Thoracic aorta (tissue), 2 donors: ENCODE data around the gene ASAH2. TPM values are rescaled to one million over a fixed set of nuclear protein-coding genes. Genes with fewer than 3 reads are reported as not detected.
"Not testable (repeated sequence)": the region's sequence is repeated elsewhere in the genome, so short reads cannot be mapped to it uniquely, and the experiment has no call there.

Experiments
- ATAC-seq: fragments of 150-250 bp; one replicate; pipeline ENCODE4 v1.8.0; 2017; ENCODE audit warnings: low read depth; ENCODE audit not compliant: insufficient number of reproducible peaks, low FRiP score
- DNase-seq: peaks from one replicate; pipeline ENCODE4 v3.0.0-alpha.2; 2020; ENCODE audit warnings: low spot score
- H3K27ac ChIP-seq, 2 donors: fragments of 200-600 bp; sonication (generic); 1 replicate in 1 of 2; 2 replicates in 1 of 2; pipeline ENCODE4 v1.5.1; 2016; ENCODE audit warnings: mild to moderate bottlenecking in 2 of 2, moderate library complexity in 2 of 2
- H3K27me3 ChIP-seq: fragments of 200-600 bp; sonication (generic); replicated peaks from 2 replicates; pipeline ENCODE4 v1.6.0; 2016; ENCODE audit warnings: mild to moderate bottlenecking; ENCODE audit not compliant: insufficient read depth
- H3K36me3 ChIP-seq: fragments of 200-600 bp; sonication (generic); one replicate; pipeline ENCODE4 v1.5.1; 2016
- H3K4me1 ChIP-seq, 2 donors: fragments of 200-600 bp; sonication (generic); 1 replicate in 1 of 2; 2 replicates in 1 of 2; pipeline versions ENCODE4 v1.5.1 to v1.6.0; 2016; ENCODE audit warnings: low read depth in 2 of 2, mild to moderate bottlenecking in 1 of 2; ENCODE audit not compliant: control insufficient read depth in 1 of 2
- H3K4me3 ChIP-seq: fragments of 200-600 bp; sonication (generic); 2 replicates; pipeline ENCODE4 v1.5.1; 2016; ENCODE audit warnings: mild to moderate bottlenecking
- H3K9me3 ChIP-seq: fragments of 200-600 bp; sonication (generic); 2 replicates; pipeline ENCODE4 v1.5.1; 2016
- total RNA-seq, 2 donors: library from RNA; depleted of rRNA; stranded (reverse); fragments of >200 nt; gene quantifications; one replicate each; pipeline versions ENCODE4 v1.1.0 to v1.2.3, GENCODE V29; 2016
- TF ChIP-seq, protein P1 (sequence below): fragments of 200-600 bp; sonication (generic); IDR thresholded peaks from one replicate; pipeline ENCODE4 v1.5.1; 2019; ENCODE audit warnings: antibody characterized with exemption

ASAH2 gene
- total RNA-seq, 2 donors from 2014 or later = 0.41 to 14.0 TPM

DNA sequence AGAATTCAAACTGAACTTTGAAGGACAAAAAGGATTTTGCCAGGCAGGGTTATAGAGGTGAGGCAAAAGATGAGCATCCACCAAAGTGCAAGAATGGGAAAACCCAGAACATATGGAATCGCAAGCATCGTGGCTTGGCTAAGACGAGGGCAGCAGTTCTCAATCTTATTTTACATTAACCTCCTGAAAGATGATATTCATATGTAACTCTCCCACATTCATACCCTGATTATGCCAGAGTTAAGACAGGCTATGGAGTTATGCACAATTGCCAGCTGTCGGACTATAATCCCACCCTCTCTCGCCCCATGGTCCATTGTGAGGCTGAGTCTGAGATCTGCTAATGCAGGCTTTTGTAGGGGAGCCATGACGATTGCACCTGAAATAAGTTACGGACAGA, 21.2 kb upstream of the ASAH2 start:
- Histone ChIP-seq H3K27ac (no peak overlapping the region), H3K9me3 (no peaks in the 10 kb centered on the region), H3K4me1 (no peaks in the 10 kb centered on the region), H3K27me3 (no peaks in the 10 kb centered on the region), H3K36me3 (no peaks in the 10 kb centered on the region), H3K4me3 (no peak overlapping the region)
- DNase-seq (no peak), ATAC-seq (no peak)
- TF ChIP-seq, protein P1, sequence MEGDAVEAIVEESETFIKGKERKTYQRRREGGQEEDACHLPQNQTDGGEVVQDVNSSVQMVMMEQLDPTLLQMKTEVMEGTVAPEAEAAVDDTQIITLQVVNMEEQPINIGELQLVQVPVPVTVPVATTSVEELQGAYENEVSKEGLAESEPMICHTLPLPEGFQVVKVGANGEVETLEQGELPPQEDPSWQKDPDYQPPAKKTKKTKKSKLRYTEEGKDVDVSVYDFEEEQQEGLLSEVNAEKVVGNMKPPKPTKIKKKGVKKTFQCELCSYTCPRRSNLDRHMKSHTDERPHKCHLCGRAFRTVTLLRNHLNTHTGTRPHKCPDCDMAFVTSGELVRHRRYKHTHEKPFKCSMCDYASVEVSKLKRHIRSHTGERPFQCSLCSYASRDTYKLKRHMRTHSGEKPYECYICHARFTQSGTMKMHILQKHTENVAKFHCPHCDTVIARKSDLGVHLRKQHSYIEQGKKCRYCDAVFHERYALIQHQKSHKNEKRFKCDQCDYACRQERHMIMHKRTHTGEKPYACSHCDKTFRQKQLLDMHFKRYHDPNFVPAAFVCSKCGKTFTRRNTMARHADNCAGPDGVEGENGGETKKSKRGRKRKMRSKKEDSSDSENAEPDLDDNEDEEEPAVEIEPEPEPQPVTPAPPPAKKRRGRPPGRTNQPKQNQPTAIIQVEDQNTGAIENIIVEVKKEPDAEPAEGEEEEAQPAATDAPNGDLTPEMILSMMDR = no peak

DNA sequence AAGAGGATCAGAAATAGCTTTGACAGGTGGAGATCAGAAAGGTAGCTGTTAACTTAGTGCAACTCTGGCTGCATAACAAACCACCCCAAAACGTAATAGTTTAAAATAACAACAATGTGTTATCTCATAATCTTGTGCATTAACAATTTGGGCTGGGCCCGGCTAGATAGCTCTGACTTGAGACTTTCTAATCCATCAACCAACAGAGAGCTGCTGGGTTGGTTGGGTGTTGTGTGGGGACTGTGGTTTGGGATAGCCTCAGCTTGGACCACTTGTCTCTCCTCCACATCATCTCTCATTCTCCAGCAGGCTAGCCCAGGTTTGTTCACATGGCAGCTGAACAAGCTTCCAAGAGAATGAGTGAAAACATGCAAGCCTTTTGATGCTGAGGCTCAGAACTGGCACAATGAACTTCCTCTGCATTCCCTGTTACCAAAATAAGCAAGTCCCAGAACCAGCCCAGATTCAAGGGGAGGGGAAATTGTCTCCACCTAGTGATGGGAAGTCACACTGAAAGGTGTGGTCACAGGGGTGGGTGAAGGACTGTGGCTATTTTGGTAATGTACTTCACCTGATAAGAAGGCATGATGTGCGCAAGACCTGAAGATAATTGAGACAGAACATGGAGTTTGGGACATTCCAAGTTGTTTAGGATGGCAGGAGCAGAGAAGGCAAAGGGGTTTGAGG, 20.4 kb upstream of the ASAH2 start:
- Histone ChIP-seq H3K4me1 (no peaks in the 10 kb centered on the region), H3K27me3 (no peaks in the 10 kb centered on the region), H3K36me3 (no peaks in the 10 kb centered on the region), H3K4me3 (no peak overlapping the region), H3K9me3 (no peaks in the 10 kb centered on the region), H3K27ac (no peak overlapping the region)
- DNase-seq = no peak
- TF ChIP-seq, protein P1 = no peak
- no peak for ATAC-seq

DNA sequence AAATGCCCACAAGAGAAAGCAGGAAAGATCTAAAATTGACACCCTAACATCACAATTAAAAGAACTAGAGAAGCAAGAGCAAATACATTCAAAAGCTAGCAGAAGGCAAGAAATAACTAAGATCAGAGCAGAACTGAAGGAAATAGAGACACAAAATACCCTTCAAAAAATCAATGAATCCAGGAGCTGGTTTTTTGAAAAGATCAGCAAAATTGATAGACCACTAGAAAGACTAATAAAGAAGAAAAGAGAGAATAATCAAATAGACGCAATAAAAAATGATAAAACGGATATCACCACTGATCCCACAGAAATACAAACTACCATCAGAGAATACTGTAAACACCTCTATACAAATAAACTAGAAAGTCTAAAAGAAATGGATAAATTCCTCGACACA, 16.6 kb upstream of the ASAH2 start:
- not testable (repeated sequence) for H3K4me1 ChIP-seq, H3K9me3 ChIP-seq, H3K36me3 ChIP-seq, H3K27ac ChIP-seq, DNase-seq, H3K27me3 ChIP-seq, H3K4me3 ChIP-seq, ATAC-seq

DNA sequence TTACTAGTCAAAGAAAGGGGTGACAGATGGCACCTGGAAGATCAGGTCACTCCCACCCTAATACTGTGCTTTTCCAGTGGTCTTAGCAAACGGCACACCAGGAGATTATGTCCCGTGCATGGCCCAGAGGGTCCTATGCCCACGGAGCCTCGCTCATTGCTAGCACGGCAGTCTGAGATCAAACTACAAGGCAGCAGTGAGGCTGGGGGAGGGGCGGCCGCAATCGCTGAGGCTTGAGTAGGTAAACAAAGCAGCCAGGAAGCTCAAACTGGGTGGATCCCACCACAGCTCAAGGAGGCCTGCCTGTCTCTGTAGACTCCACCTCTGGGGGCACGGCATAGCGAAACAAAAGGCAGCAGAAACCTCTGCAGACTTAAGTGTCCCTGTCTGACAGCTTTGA, 11.3 kb upstream of the ASAH2 start:
- not testable (repeated sequence) for H3K9me3 ChIP-seq, H3K36me3 ChIP-seq, H3K27ac ChIP-seq, ATAC-seq, DNase-seq, H3K4me3 ChIP-seq, H3K27me3 ChIP-seq, H3K4me1 ChIP-seq

DNA sequence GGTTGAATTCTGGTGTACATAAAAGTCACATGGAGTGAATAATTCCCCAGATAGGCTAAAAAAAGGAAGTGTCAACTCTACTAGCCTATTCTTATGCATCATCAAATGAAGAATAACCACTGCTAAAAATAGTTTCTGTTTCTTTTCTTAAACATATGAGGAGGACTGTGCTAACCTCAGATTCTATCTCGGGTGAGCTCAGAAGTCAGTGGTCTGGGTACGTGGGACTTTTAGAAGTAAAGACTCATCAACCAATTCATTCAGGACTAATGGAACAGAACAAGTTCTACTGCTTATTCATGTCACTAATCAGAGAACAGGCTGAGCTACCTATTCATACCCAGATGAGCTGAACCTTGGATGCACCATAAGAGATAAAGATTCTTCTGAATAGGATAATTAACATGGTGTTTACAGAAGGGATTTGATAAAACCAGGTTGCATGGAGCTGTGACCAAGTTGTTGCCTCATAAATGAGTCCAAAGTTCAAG, 9.5 kb upstream of the ASAH2 start:
- ATAC-seq (no peak), DNase-seq (no peak)
- H3K4me3 ChIP-seq = no peak overlapping the region
- no peaks in the 10 kb centered on the region for H3K27me3 ChIP-seq
- H3K9me3 ChIP-seq = no peaks in the 10 kb centered on the region
- TF ChIP-seq, protein P1 = no peak
- no peaks in the 10 kb centered on the region for H3K4me1 ChIP-seq
- H3K27ac ChIP-seq = no peak overlapping the region
- H3K36me3 ChIP-seq = no peaks in the 10 kb centered on the region

DNA sequence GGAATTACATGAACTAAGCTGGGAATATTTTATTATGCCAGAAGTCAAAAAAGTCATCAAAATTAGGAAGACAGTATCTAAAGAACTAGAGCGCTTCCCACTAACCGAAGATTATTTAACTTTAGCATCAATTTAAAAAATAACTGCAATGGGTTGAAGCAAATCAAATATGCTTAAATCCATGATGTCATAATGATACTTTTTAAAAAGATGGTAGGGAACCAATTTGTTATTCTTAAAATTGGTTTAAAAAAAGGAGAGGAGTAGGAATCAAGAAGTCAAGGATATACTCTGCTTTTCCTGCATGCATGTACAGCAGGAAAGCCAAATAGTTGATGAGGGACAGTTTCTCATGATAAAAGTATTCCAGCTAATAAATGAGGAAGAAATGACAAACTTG, 3.2 kb upstream of the ASAH2 start:
- no peaks in the 10 kb centered on the region for H3K27me3 ChIP-seq
- ATAC-seq (no peak), DNase-seq (no peak)
- no peak overlapping the region for H3K4me3 ChIP-seq
- H3K27ac ChIP-seq = no peak overlapping the region
- H3K9me3 ChIP-seq = no peaks in the 10 kb centered on the region
- TF ChIP-seq, protein P1 = no peak
- H3K36me3 ChIP-seq = no peaks in the 10 kb centered on the region
- H3K4me1 ChIP-seq = no peaks in the 10 kb centered on the region
